Astrocyte (in vitro differentiated cells and primary cell): ENCODE data around the gene APBA2. TPM values are rescaled to one million over a fixed set of nuclear protein-coding genes. Genes with fewer than 3 reads are reported as not detected.

Experiments
- DNase-seq: peaks from one replicate; pipeline ENCODE4 v3.0.0-alpha.2; 2010; ENCODE audit warnings: low read depth
- FAIRE-seq: peaks from 2 replicates; lab custom pipeline; 2011; peaks lifted over from hg19 to GRCh38; lab: Jason Lieb, UNC
- H2AFZ ChIP-seq: 2 replicates; pipeline ENCODE4 v1.6.0; 2012; ENCODE audit warnings: low read depth, low read length, inconsistent platforms
- H3K27ac ChIP-seq: 2 replicates; pipeline ENCODE4 v1.5.1; 2011; ENCODE audit warnings: low read depth, low read length, inconsistent platforms
- H3K27me3 ChIP-seq: 2 replicates; pipeline ENCODE4 v1.6.0; 2011; ENCODE audit warnings: low read length, inconsistent platforms; ENCODE audit not compliant: insufficient read depth
- H3K36me3 ChIP-seq: 2 replicates; pipeline ENCODE4 v1.5.1; 2011; ENCODE audit warnings: low read length, inconsistent platforms; ENCODE audit not compliant: insufficient read depth
- H3K4me1 ChIP-seq: 2 replicates; pipeline ENCODE4 v1.5.1; 2011; ENCODE audit warnings: low read length, inconsistent platforms; ENCODE audit not compliant: insufficient read depth
- H3K4me2 ChIP-seq: 2 replicates; pipeline ENCODE4 v1.6.0; 2012; ENCODE audit warnings: low read length, inconsistent platforms
- H3K4me3 ChIP-seq: 2 replicates; pipeline ENCODE4 v1.5.1; 2011; ENCODE audit warnings: low read depth, mild to moderate bottlenecking, low read length, inconsistent platforms; ENCODE audit not compliant: insufficient read depth
- H3K79me2 ChIP-seq: 2 replicates; pipeline ENCODE4 v1.6.0; 2012; ENCODE audit warnings: mild to moderate bottlenecking, low read length, inconsistent platforms; ENCODE audit not compliant: insufficient read depth
- H3K9ac ChIP-seq: 2 replicates; pipeline ENCODE4 v1.6.0; 2012; ENCODE audit warnings: mild to moderate bottlenecking, low read length, inconsistent platforms
- H3K9me3 ChIP-seq: 2 replicates; pipeline ENCODE4 v1.5.1; 2012; ENCODE audit warnings: low read depth, mild to moderate bottlenecking, low read length, inconsistent platforms; ENCODE audit not compliant: insufficient read depth
- H4K20me1 ChIP-seq: 2 replicates; pipeline ENCODE4 v1.6.0; 2012; ENCODE audit warnings: low read length, inconsistent platforms; ENCODE audit not compliant: insufficient read depth
- H3K27ac Mint-ChIP-seq: one replicate; pipeline ENCODE4 v1.8.0; 2021; ENCODE audit warnings: mild to moderate bottlenecking, mixed read lengths; ENCODE audit not compliant: unreplicated experiment
- H3K27me3 Mint-ChIP-seq: one replicate; pipeline ENCODE4 v1.8.0; 2021; ENCODE audit warnings: low read depth, mixed read lengths; ENCODE audit not compliant: unreplicated experiment
- H3K36me3 Mint-ChIP-seq: one replicate; pipeline ENCODE4 v1.8.0; 2021; ENCODE audit warnings: low read depth, mixed read lengths; ENCODE audit not compliant: unreplicated experiment
- H3K4me1 Mint-ChIP-seq: one replicate; pipeline ENCODE4 v1.8.0; 2021; ENCODE audit warnings: low read depth, mixed read lengths; ENCODE audit not compliant: unreplicated experiment
- H3K4me3 Mint-ChIP-seq: one replicate; pipeline ENCODE4 v1.8.0; 2021; ENCODE audit warnings: mild to moderate bottlenecking, moderate library complexity, mixed read lengths; ENCODE audit not compliant: unreplicated experiment
- H3K9me3 Mint-ChIP-seq: one replicate; pipeline ENCODE4 v1.8.0; 2021; ENCODE audit warnings: mild to moderate bottlenecking, mixed read lengths; ENCODE audit not compliant: unreplicated experiment
- CTCF ChIP-seq: IDR thresholded peaks from 2 replicates; pipeline ENCODE4 v1.5.1; 2011; ENCODE audit warnings: low read depth, mild to moderate bottlenecking, inconsistent platforms, low read length, moderate library complexity; ENCODE audit not compliant: insufficient read depth
- EZH2 ChIP-seq: IDR thresholded peaks from 2 replicates; pipeline ENCODE4 v1.6.1; 2012; ENCODE audit warnings: mild to moderate bottlenecking, low read length, inconsistent platforms; ENCODE audit not compliant: insufficient read depth
- total RNA-seq: library from RNA; stranded (reverse); gene quantifications from 2 replicates; pipeline ENCODE4 v1.2.1, GENCODE V29; 2021

Gene APBA2
- total RNA-seq, 1 donor from 2014 or later = 15.2 TPM

GRCh38 chr15:28930011-28930410 lies 44.2 kb downstream of the APBA2 start:
- FAIRE-seq (no peak), DNase-seq (no peak)
- H3K36me3 Mint-ChIP-seq = peaks cover 14% of the 10 kb centered on the region
- no peaks in the 10 kb centered on the region for H3K4me1 Mint-ChIP-seq
- Histone ChIP-seq H2AFZ (no peak overlapping the region), H3K79me2 (peaks cover 2% of the 10 kb centered on the region), H3K4me3 (no peak overlapping the region), H3K27me3 (no peaks in the 10 kb centered on the region), H3K9me3 (no peaks in the 10 kb centered on the region), H3K4me1 (no peaks in the 10 kb centered on the region), H3K36me3 (no peaks in the 10 kb centered on the region), H4K20me1 (peaks cover 6% of the 10 kb centered on the region), H3K9ac (no peak overlapping the region), H3K4me2 (no peak overlapping the region), H3K27ac (no peak overlapping the region)
- no peak overlapping the region for H3K27ac Mint-ChIP-seq
- H3K9me3 Mint-ChIP-seq = peaks cover 5% of the 10 kb centered on the region
- no peaks in the 10 kb centered on the region for H3K27me3 Mint-ChIP-seq
- TF ChIP-seq EZH2 = no peak
- no peak for TF ChIP-seq CTCF
- H3K4me3 Mint-ChIP-seq = no peak overlapping the region

- Mint-ChIP-seq H3K4me3 (no peak overlapping the region), H3K4me1 (no peaks in the 10 kb centered on the region), H3K27ac (no peak overlapping the region), H3K36me3 (peaks cover 14% of the 10 kb centered on the region), H3K9me3 (peaks cover 5% of the 10 kb centered on the region), H3K27me3 (no peaks in the 10 kb centered on the region)
- Histone ChIP-seq H3K4me3 (no peak overlapping the region), H3K36me3 (no peaks in the 10 kb centered on the region), H4K20me1 (peaks cover 6% of the 10 kb centered on the region), H3K79me2 (peaks cover 2% of the 10 kb centered on the region), H3K9ac (no peak overlapping the region), H3K27ac (no peak overlapping the region), H2AFZ (no peak overlapping the region), H3K27me3 (no peaks in the 10 kb centered on the region), H3K4me1 (no peaks in the 10 kb centered on the region), H3K4me2 (no peak overlapping the region), H3K9me3 (no peaks in the 10 kb centered on the region)
- DNase-seq (no peak), FAIRE-seq (no peak)
- no peak for TF ChIP-seq CTCF
- no peak for TF ChIP-seq EZH2
Measured at GRCh38 chr15:28930476-28931291, 44.9 kb downstream of the APBA2 start.

- H3K36me3 Mint-ChIP-seq = peaks cover 14% of the 10 kb centered on the region
- Histone ChIP-seq H3K4me3 (no peak overlapping the region), H3K4me1 (no peaks in the 10 kb centered on the region), H3K4me2 (no peak overlapping the region), H3K36me3 (no peaks in the 10 kb centered on the region), H4K20me1 (peaks cover 15% of the 10 kb centered on the region), H3K79me2 (peaks cover 6% of the 10 kb centered on the region), H2AFZ (no peak overlapping the region), H3K27me3 (no peaks in the 10 kb centered on the region), H3K27ac (no peak overlapping the region), H3K9me3 (no peaks in the 10 kb centered on the region), H3K9ac (no peak overlapping the region)
- no peak overlapping the region for H3K27ac Mint-ChIP-seq
- H3K4me3 Mint-ChIP-seq = no peak overlapping the region
- H3K27me3 Mint-ChIP-seq = no peaks in the 10 kb centered on the region
- TF ChIP-seq EZH2 = no peak
- TF ChIP-seq CTCF = no peak
- DNase-seq (no peak), FAIRE-seq (no peak)
- peaks cover 5% of the 10 kb centered on the region for H3K9me3 Mint-ChIP-seq
- no peaks in the 10 kb centered on the region for H3K4me1 Mint-ChIP-seq
Measured at GRCh38 chr15:28931828-28932227, 46.1 kb downstream of the APBA2 start.
